ENCODE results near the gene ZBTB39. TPM values are rescaled to one million over a fixed set of nuclear protein-coding genes. Genes with fewer than 3 reads are reported as not detected.
A peak's percentile ranks its signal among the peaks of the same experiment; 100 is the strongest.
"Not testable (repeated sequence)": the region's sequence is repeated elsewhere in the genome, so short reads cannot be mapped to it uniquely, and the experiment has no call there.

The ZBTB39 gene
- total and polyA plus RNA-seq, 2 experiments from 2014 or later, result 1.5 to 3.9 TPM

DNA sequence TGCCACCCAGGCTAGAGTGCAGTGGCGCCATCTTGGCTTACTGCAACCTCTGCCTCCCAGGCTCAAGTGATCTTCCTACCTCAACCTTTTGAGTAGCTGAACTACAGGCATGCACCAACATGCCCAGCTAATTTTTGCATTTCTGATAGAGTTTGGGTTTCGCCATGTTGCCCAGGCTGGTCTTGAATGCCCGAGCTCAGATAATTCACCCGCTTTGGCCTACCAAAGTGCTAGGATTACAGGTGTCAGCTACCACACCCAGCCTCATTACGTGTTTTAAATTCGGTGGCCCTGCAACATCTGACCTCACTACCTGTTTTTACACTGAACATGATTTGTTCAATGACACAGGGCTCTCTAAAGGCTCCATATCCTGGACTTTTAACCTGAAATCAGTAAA lies 26.1 kb downstream of the ZBTB39 start:
- Histone ChIP-seq H3K4me3 (no peak overlapping the region), H2AFZ (no peak overlapping the region), H3K9me2 (ENCODE audit: insufficient read depth) (no peaks in the 10 kb centered on the region), H3K27ac (no peak overlapping the region), H3K4me1 (ENCODE audit: insufficient read depth) (no peaks in the 10 kb centered on the region), H3K9me3 (ENCODE audit: low read depth) (no peaks in the 10 kb centered on the region), H3K36me3 (ENCODE audit: low read depth) (no peaks in the 10 kb centered on the region), H3K79me2 (ENCODE audit: insufficient read depth) (no peaks in the 10 kb centered on the region), H3K27me3 (replicated peaks; ENCODE audit: insufficient read depth) (0 out of 2 replicates have a peak, but pooled peaks cover 6% of the 10 kb centered on the region), H3K4me2 (ENCODE audit: unreplicated experiment) (no peak overlapping the region), H3K9ac (no peak overlapping the region), H4K20me1 (ENCODE audit: insufficient read depth) (no peaks in the 10 kb centered on the region), H3F3A (ENCODE audit: insufficient read depth) (no peaks in the 10 kb centered on the region)
- no peak for TF ChIP-seq EZH2 (IDR thresholded peaks at IDR 0.05; ENCODE audit: insufficient read depth, poor library complexity, severe bottlenecking)
- TF ChIP-seq EZH2phosphoT487 (IDR thresholded peaks at IDR 0.05; ENCODE audit: insufficient read depth, low read depth), result no peak
- in situ Hi-C loops (cut with MboI), result no loop called here
- no peak for DNase-seq
- WGBS, 2 experiments (ENCODE audit: low coverage in 1 of 2, low lambda C conversion rate in 2 of 2, missing lambda C conversion rate in 2 of 2), result 78 to 84% methylated on average over 6 of the region's 6 CpGs

DNA sequence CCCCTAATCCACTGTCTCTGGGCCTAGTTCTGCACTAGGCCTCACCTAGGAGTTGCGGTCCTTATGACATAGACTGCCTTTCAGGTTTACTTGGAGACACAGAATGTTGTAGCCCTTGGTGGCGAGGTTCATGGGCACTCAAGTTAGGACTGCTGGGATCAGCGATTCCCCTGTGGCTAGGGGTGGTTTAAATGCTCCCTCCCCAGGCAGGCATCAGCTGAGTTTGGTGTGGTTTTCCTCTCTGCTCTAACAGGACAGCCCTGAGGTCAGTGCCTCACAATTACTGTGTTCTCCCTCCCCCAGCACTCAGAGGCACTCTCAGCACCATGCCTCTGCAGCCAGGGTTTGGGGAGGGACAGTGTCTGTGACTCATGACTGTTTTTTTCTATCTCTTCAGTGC lies 26.7 kb downstream of the ZBTB39 start:
- 86 to 89% methylated on average over 3 of the region's 3 CpGs for WGBS, 2 experiments (ENCODE audit: low coverage in 1 of 2, low lambda C conversion rate in 2 of 2, missing lambda C conversion rate in 2 of 2)
- in situ Hi-C loops (cut with MboI), result no loop called here
- no peaks in the 10 kb centered on the region for H3K9me2 ChIP-seq (ENCODE audit: insufficient read depth)

GRCh38 chr12:56978397-56979138 lies 27.8 kb downstream of the ZBTB39 start:
- Histone ChIP-seq H3K9me2 (ENCODE audit: insufficient read depth) (no peaks in the 10 kb centered on the region), H3K27ac (no peak overlapping the region), H3K9ac (no peak overlapping the region), H3K4me2 (ENCODE audit: unreplicated experiment) (no peak overlapping the region), H3K36me3 (ENCODE audit: low read depth) (no peaks in the 10 kb centered on the region), H3K27me3 (replicated peaks; ENCODE audit: insufficient read depth) (0 out of 2 replicates have a peak, but pooled peaks cover 6% of the 10 kb centered on the region), H4K20me1 (ENCODE audit: insufficient read depth) (no peaks in the 10 kb centered on the region), H3F3A (ENCODE audit: insufficient read depth) (no peaks in the 10 kb centered on the region), H3K9me3 (ENCODE audit: low read depth) (no peaks in the 10 kb centered on the region), H2AFZ (no peak overlapping the region), H3K79me2 (ENCODE audit: insufficient read depth) (no peaks in the 10 kb centered on the region), H3K4me1 (ENCODE audit: insufficient read depth) (no peaks in the 10 kb centered on the region), H3K4me3 (no peak overlapping the region)
- DNase-seq, result no peak
- no peak for TF ChIP-seq EZH2phosphoT487 (IDR thresholded peaks at IDR 0.05; ENCODE audit: insufficient read depth, low read depth)
- TF ChIP-seq EZH2 (IDR thresholded peaks at IDR 0.05; ENCODE audit: insufficient read depth, poor library complexity, severe bottlenecking), result no peak
- 65 to 87% methylated on average over 3 of the region's 3 CpGs for WGBS, 2 experiments (ENCODE audit: low coverage in 1 of 2, low lambda C conversion rate in 2 of 2, missing lambda C conversion rate in 2 of 2)
- in situ Hi-C loops (cut with MboI), result no loop called here

More for the DNA sequence above, 26.7 kb downstream of the ZBTB39 start:
- Histone ChIP-seq H3F3A (ENCODE audit: insufficient read depth) (no peaks in the 10 kb centered on the region), H3K79me2 (ENCODE audit: insufficient read depth) (no peaks in the 10 kb centered on the region), H4K20me1 (ENCODE audit: insufficient read depth) (no peaks in the 10 kb centered on the region), H3K9me3 (ENCODE audit: low read depth) (no peaks in the 10 kb centered on the region), H2AFZ (no peak overlapping the region), H3K27ac (no peak overlapping the region), H3K4me3 (no peak overlapping the region), H3K9ac (no peak overlapping the region), H3K4me2 (ENCODE audit: unreplicated experiment) (no peak overlapping the region), H3K36me3 (ENCODE audit: low read depth) (no peaks in the 10 kb centered on the region), H3K27me3 (replicated peaks; ENCODE audit: insufficient read depth) (0 out of 2 replicates have a peak, but pooled peaks cover 6% of the 10 kb centered on the region), H3K4me1 (ENCODE audit: insufficient read depth) (no peaks in the 10 kb centered on the region)
- DNase-seq, result peak; percentile 35
- no peak for TF ChIP-seq EZH2phosphoT487 (IDR thresholded peaks at IDR 0.05; ENCODE audit: insufficient read depth, low read depth)
- TF ChIP-seq EZH2 (IDR thresholded peaks at IDR 0.05; ENCODE audit: insufficient read depth, poor library complexity, severe bottlenecking), result no peak

- H2AFZ ChIP-seq; H3K9me3 ChIP-seq (ENCODE audit: low read depth); H3K4me3 ChIP-seq; in situ Hi-C loops (cut with MboI); H3K36me3 ChIP-seq (ENCODE audit: low read depth); H3K4me2 ChIP-seq (ENCODE audit: unreplicated experiment); H3K79me2 ChIP-seq (ENCODE audit: insufficient read depth); H3K27ac ChIP-seq; DNase-seq; H3K9ac ChIP-seq; H4K20me1 ChIP-seq (ENCODE audit: insufficient read depth); H3K27me3 ChIP-seq (replicated peaks; ENCODE audit: insufficient read depth); H3K9me2 ChIP-seq (ENCODE audit: insufficient read depth); H3K4me1 ChIP-seq (ENCODE audit: insufficient read depth); H3F3A ChIP-seq (ENCODE audit: insufficient read depth): not testable (repeated sequence)
- 34 to 36% methylated on average over 3 to 4 of the region's 4 CpGs for WGBS, 2 experiments (ENCODE audit: low coverage in 1 of 2, low lambda C conversion rate in 2 of 2, missing lambda C conversion rate in 2 of 2)
Observed at GRCh38 chr12:56977361-56977760, 29.0 kb downstream of the ZBTB39 start.

DNA sequence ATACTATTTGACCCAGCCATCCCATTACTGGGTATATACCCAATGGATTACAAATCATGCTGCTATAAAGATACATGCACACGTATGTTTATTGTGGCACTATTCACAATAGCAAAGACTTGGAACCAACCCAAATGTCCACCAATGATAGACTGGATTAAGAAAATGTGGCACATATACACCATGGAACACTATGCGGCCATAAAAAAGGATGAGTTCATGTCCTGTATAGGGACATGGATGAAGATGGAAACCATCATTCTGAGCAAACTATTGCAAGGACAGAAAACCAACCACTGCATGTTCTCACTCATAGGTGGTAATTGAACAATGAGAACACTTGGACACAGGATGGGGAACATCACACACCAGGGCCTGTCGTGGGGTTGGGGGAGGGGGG lies 32.1 kb downstream of the ZBTB39 start:
- H3K4me3 ChIP-seq; H3K27ac ChIP-seq; H3K4me1 ChIP-seq (ENCODE audit: insufficient read depth); H3K79me2 ChIP-seq (ENCODE audit: insufficient read depth); H3K9me3 ChIP-seq (ENCODE audit: low read depth); H3K4me2 ChIP-seq (ENCODE audit: unreplicated experiment); in situ Hi-C loops (cut with MboI); H3K27me3 ChIP-seq (replicated peaks; ENCODE audit: insufficient read depth); H3K9me2 ChIP-seq (ENCODE audit: insufficient read depth); H4K20me1 ChIP-seq (ENCODE audit: insufficient read depth); DNase-seq; H3K36me3 ChIP-seq (ENCODE audit: low read depth); H3F3A ChIP-seq (ENCODE audit: insufficient read depth); H2AFZ ChIP-seq; H3K9ac ChIP-seq: not testable (repeated sequence)
- WGBS, 2 experiments (ENCODE audit: low coverage in 1 of 2, low lambda C conversion rate in 2 of 2, missing lambda C conversion rate in 2 of 2), result 41 to 51% methylated on average over 3 of the region's 3 CpGs

DNA sequence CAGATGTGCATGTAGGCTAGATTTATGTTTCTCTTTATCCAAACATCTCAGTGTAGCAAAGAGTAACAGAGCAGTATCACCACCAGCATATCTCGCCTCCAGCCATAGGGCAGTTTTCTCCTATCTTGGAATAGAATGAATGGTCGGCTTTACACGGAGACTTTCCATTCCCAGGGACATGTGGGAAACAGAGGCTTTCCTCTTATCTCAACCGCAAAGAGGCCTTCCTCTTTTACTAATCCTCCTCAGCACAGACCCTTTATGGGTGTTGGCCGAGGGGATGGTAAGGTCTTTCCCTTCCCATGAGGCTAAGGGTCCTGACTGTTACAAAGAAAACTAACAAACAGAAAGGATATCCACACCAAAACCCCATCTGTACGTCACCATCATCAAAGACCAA lies 37.4 kb downstream of the ZBTB39 start:
- H3K9me3 ChIP-seq (ENCODE audit: low read depth); H2AFZ ChIP-seq; H3K9me2 ChIP-seq (ENCODE audit: insufficient read depth); H3K9ac ChIP-seq; H3K27me3 ChIP-seq (replicated peaks; ENCODE audit: insufficient read depth); H3K4me3 ChIP-seq; DNase-seq; H3K4me1 ChIP-seq (ENCODE audit: insufficient read depth); H3K4me2 ChIP-seq (ENCODE audit: unreplicated experiment); H3F3A ChIP-seq (ENCODE audit: insufficient read depth); H3K79me2 ChIP-seq (ENCODE audit: insufficient read depth); H4K20me1 ChIP-seq (ENCODE audit: insufficient read depth); H3K27ac ChIP-seq; in situ Hi-C loops (cut with MboI); H3K36me3 ChIP-seq (ENCODE audit: low read depth): not testable (repeated sequence)
- 47 to 49% methylated on average over 6 of the region's 6 CpGs for WGBS, 2 experiments (ENCODE audit: low coverage in 1 of 2, low lambda C conversion rate in 2 of 2, missing lambda C conversion rate in 2 of 2)

DNA sequence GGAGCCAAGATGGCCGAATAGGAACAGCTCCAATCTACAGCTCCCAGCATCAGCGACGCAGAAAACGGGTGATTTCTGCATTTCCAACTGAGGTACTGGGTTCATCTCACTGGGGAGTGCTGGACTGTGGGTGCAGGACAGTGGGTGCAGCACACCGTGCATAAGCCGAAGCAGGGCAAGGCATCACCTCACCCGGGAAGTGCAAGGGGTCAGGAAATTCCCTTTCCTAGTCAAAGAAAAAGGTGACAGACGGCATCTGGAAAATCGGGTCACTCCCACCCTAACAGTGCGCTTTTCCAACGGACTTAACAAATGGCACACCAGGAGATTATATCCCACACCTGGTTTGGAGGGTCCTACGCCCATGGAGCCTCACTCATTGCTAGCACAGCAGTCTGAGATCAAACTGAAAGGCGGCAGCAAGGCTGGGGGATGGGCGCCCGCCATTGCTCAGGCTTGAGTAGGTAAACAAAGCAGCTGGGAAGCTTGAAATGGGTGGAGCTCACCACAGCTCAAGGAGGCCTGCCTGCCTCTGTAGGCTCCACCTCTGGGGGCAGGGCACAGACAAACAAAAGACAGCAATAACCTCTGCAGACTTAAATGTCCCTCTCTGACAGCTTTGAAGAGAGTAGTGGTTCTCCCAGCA lies 40.2 kb downstream of the ZBTB39 start:
- H3K9ac ChIP-seq; H3K79me2 ChIP-seq (ENCODE audit: insufficient read depth); H3K4me3 ChIP-seq; H2AFZ ChIP-seq; H3K9me3 ChIP-seq (ENCODE audit: low read depth); H3K9me2 ChIP-seq (ENCODE audit: insufficient read depth); H3K27ac ChIP-seq; H3K4me2 ChIP-seq (ENCODE audit: unreplicated experiment); H3K27me3 ChIP-seq (replicated peaks; ENCODE audit: insufficient read depth); DNase-seq; in situ Hi-C loops (cut with MboI); H4K20me1 ChIP-seq (ENCODE audit: insufficient read depth); H3F3A ChIP-seq (ENCODE audit: insufficient read depth); H3K36me3 ChIP-seq (ENCODE audit: low read depth); H3K4me1 ChIP-seq (ENCODE audit: insufficient read depth): not testable (repeated sequence)
- WGBS, 2 experiments (ENCODE audit: low coverage in 1 of 2, low lambda C conversion rate in 2 of 2, missing lambda C conversion rate in 2 of 2), result 86 to 87% methylated on average over 15 of the region's 15 CpGs

Data from GM23248 (cell line).